IPS-NIHi7 (cell line): ENCODE results near the gene NFAM1.

Source experiments
- DNase-seq: peaks from one replicate; pipeline ENCODE4 v3.0.0; 2012; ENCODE audit warnings: mixed read lengths; ENCODE audit errors: extremely low spot score

Gene NFAM1

GRCh38 chr22:42358643-42359558, 73.3 kb downstream of the NFAM1 start:
- DNase-seq, result no peak

- no peak for DNase-seq
These were observed 74.4 kb downstream of the NFAM1 start for GRCh38 chr22:42357634-42358296.

GRCh38 chr22:42357221-42357620, 75.0 kb downstream of the NFAM1 start:
- no peak for DNase-seq

DNA sequence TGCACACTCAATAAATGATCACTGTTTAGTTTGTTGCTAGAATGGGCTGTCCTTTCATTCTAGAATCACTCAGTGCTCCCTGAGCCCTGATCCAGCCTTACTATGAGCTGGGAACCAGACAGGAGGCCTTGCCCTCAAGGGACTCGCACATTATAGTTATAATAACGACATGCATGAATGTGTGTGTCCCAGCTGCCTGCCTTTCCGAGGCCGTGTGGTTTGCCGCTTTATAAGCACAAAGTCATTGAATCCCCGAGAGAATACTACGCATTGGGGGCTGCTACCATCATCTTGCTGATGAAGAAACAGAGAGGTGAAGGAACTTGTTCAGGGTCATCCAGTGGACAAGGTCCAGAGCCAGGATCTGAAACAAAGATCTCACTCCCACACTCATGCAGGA, 75.7 kb downstream of the NFAM1 start:
- DNase-seq, result no peak

DNA sequence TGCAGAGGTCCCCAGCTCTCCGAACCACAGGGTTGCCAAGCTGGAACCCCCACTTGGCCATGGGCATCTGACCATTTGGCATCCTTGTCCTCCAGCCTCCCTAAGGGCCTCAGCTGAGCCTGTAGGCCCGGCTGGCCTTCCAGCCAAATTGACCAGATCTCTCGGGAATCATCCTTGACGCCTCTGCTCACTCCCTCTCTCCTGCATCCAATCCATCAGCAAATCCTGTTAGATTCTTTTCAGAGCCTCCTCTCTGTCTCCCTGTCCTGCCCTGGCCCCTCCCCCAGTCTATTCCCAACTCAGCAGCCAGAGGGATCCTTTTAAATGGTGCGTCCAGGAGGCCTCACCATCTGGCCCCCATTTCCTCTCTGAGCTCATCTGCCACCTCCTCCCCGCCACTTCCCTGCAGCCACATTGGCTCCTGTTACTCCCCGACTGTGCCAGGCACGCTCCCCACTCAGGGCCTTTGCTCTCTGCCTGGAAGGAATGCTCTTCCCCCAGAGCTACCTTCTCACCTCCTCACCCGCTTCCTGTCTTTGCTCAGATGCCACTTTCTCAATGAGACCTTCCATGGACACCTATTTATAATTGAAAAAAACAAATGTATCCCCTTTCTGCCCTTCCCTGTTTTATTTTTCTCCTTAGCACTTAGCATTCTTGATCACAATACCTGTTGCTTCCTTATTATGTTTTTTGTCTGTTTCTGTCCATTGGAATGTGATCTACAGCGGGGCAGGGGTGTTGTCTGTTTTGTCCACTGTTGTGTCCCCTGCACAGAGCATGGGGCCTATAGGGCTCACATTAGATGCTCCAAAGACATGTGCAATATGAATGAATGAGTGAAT, 78.1 kb downstream of the NFAM1 start:
- peak; percentile 56 for DNase-seq

- no peak for DNase-seq
These were observed 81.8 kb downstream of the NFAM1 start for GRCh38 chr22:42350373-42350772.

- DNase-seq, result no peak
These were observed 84.8 kb downstream of the NFAM1 start for GRCh38 chr22:42347281-42347824.

GRCh38 chr22:42346722-42347121, 85.5 kb downstream of the NFAM1 start:
- DNase-seq, result no peak

- no peak for DNase-seq
These were observed 86.7 kb downstream of the NFAM1 start for GRCh38 chr22:42345458-42345857.

- DNase-seq, result peak; percentile 58
These were observed 87.8 kb downstream of the NFAM1 start for GRCh38 chr22:42344361-42344905.

GRCh38 chr22:42343531-42344081, 88.6 kb downstream of the NFAM1 start:
- peak; percentile 73 for DNase-seq

DNA sequence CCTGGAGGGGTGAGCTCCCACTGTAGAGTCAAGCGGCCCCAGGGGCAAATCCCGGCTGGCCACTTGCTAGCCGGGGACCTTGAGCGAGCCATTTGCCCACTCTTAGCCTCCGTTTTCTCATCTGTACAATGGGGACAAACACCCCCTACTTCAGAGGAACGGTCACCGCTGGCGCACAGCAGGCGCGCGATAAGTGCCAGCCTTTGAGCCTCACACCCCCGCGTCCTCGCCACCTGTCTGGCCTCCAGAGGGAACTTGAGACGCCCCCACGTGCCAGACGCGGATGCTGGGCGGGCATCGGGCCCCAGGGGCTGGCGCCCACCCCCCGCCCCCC, 89.1 kb downstream of the NFAM1 start:
- no peak for DNase-seq

GRCh38 chr22:42342426-42343120, 89.6 kb downstream of the NFAM1 start:
- DNase-seq, result no peak

DNA sequence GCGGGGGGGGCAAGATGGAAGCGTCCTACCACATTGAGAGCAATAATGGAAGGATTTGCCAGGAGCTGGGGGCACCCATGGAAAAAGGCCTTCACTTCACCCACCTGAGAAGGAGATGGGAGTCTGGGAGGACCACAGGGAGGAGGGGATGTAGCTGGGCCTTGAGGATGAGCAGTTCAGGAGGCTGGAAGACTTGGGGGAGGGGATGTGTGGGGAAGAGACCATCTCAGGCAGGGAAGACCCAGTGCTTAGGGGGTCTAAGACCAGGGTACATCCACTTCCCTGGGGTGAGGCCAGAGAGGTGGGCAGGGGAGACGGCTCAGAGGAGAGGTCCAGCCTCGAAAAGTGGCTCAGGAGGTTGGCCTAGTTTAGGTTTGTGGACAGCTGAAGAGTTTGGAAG, 90.4 kb downstream of the NFAM1 start:
- no peak for DNase-seq

DNA sequence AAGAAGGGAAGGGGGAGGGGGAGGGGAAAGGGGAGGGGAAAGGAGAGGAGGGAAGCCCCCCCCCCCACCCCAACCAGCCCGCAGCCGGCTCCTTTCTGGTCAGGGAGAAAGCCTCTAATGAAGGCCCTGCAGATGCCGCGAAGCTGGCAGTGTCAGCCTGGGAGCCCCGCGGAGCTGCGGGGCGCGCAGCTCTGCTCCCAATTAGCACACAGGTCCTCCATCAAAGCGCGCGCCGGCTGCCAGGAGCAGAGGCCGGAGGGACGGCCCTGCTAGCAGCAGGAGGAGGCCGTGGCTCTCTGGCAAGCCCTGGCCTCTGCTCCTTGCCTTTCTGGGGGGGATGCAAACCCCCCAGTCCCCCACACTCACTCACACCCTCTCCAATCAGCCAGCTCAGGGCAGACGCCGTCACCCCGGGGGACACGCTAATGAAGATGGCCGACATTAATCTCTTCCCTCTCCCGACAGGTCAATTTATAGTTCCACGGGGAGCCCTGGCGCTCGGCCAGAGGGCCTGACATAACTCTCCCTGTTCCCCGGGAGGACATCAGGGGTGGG, 91.3 kb downstream of the NFAM1 start:
- peak; percentile 38 for DNase-seq

DNA sequence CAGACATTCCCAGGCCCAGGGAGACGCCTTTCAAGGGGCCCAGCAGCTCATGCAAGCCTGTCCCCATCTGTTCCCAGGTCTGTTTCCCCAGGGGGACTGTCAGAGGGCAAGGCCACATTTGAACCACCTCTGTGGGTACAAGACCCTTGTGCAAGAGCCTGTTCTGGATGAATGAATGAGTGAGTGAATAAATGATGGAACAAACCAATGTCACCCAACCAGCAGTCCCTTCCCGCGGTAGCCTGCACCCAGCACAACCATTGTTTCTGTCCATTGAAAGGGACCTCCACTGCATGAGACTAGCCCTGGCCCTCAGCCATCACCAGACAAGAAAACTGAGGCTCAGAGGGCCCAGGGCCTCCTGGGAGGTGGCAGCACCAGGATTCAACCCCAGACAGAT, 92.1 kb downstream of the NFAM1 start:
- DNase-seq, result no peak

GRCh38 chr22:42338479-42338878, 93.7 kb downstream of the NFAM1 start:
- DNase-seq, result no peak

DNA sequence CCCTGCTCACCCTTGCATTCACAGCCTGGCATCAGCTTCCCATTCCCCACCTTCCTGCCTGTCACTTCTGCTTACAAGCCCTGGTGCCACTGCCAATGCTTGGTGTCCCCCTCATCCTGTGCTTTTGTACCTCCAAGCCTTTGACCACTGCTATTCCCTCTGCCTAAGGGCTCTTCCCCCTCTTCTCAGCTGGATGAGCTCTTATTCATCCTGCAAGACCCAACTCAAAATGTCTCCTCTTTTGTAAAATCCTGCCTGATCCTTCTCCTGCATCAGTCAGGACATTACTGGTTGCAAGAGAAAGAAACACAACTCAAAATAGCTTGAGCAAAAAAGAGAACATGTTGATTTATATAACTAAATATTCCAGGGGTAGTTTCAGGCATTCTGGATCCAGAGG, 94.8 kb downstream of the NFAM1 start:
- DNase-seq, result no peak

DNA sequence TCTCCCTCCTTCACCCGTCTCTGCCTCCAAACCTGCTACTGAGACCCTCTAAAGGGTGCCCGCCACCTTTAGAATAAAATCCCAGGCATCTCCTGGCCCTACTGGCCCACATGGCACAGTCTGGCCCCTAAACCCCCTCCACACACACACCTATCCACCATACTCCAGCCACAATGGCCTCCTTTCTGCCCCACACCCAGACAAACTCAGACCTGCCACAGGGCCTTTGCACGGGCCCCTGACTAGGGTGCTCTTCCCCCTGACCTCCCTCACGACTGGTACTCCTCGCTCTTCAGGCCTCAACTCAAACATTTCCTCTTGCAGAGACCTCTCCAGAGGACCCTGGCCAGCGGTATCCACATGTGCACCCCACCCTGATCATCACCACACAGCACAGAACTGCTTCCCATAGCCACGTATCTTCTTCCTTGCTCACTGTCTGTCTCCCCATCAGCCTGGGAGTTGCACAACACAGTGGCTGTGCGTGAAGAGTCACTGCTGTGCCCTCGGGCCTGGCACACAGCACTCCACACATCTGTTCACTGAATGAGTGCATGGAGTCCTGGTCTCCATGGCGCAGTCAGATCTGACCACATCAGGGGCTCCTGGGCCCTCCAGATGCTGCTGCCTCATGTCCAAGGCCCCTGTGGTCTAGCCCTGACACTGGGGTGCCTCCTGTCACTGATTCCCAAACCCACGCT, 95.5 kb downstream of the NFAM1 start:
- no peak for DNase-seq

DNA sequence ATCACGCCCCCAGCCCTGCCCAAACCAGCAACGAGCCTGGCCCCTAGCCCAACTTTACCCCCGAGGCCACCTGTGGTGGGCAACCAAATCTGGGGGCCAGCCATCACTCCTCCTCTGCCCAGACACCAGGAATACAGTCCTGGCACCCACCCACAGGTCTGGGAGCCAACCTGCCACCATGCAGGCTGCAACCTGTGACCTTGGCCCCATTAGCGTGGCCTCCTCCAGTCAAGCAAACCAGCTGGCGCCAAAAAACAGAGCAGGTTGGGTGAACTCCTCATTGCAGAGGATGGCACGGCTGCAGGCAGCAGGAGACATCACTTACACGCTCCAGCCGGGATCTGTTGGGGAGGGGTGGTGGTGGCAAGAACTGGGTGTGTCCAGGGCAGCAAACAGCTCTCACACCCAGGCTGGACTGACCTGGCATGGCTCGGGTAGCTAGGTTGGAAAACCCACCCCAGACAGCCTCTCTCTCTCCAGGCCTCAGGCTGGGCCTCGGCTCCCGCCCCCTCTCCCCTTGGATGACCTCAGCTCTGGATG, 96.3 kb downstream of the NFAM1 start:
- DNase-seq, result no peak
